IPS-18c (cell line): ENCODE results near the gene NCAM1.
"Not testable (repeated sequence)": the region's sequence is repeated elsewhere in the genome, so short reads cannot be mapped to it uniquely, and the experiment has no call there.

Source experiments
- H3K4me3 ChIP-seq: 2 replicates; pipeline ENCODE4 v1.7.0; 2013; ENCODE audit warnings: low read depth, mild to moderate bottlenecking, low read length, moderate library complexity; ENCODE audit not compliant: insufficient read depth
- H3K9me3 ChIP-seq: one replicate; pipeline ENCODE4 v1.6.1; 2013; ENCODE audit warnings: mild to moderate bottlenecking, low read length, moderate library complexity; ENCODE audit not compliant: control insufficient read depth, insufficient read depth

The NCAM1 gene

GRCh38 chr11:113277907-113278306, 316.7 kb downstream of the NCAM1 start:
- Histone ChIP-seq H3K4me3 (no peak overlapping the region), H3K9me3 (no peaks in the 10 kb centered on the region)

- no peak overlapping the region for H3K4me3 ChIP-seq
- no peaks in the 10 kb centered on the region for H3K9me3 ChIP-seq
Measured at GRCh38 chr11:113278481-113278880, 317.3 kb downstream of the NCAM1 start.

- no peaks in the 10 kb centered on the region for H3K9me3 ChIP-seq
- H3K4me3 ChIP-seq = no peak overlapping the region
Measured at GRCh38 chr11:113278925-113279324, 317.7 kb downstream of the NCAM1 start.

GRCh38 chr11:113279591-113279990, 318.4 kb downstream of the NCAM1 start:
- Histone ChIP-seq H3K9me3 (no peaks in the 10 kb centered on the region), H3K4me3 (no peak overlapping the region)

GRCh38 chr11:113281052-113281725, 320.0 kb downstream of the NCAM1 start:
- H3K4me3 ChIP-seq = no peak overlapping the region
- no peaks in the 10 kb centered on the region for H3K9me3 ChIP-seq

- Histone ChIP-seq H3K4me3 (no peak overlapping the region), H3K9me3 (no peaks in the 10 kb centered on the region)
Measured at GRCh38 chr11:113282898-113283437, 321.7 kb downstream of the NCAM1 start.

- H3K9me3 ChIP-seq = no peaks in the 10 kb centered on the region
- H3K4me3 ChIP-seq = no peak overlapping the region
Measured at GRCh38 chr11:113283881-113284280, 322.7 kb downstream of the NCAM1 start.

- no peak overlapping the region for H3K4me3 ChIP-seq
- no peaks in the 10 kb centered on the region for H3K9me3 ChIP-seq
Measured at GRCh38 chr11:113286009-113286408, 324.8 kb downstream of the NCAM1 start.

- no peak overlapping the region for H3K4me3 ChIP-seq
Measured at GRCh38 chr11:113286509-113287497, 325.6 kb downstream of the NCAM1 start.

GRCh38 chr11:113287801-113288200, 326.6 kb downstream of the NCAM1 start:
- H3K4me3 ChIP-seq = no peak overlapping the region

More at GRCh38 chr11:113286509-113287497, 325.6 kb downstream of the NCAM1 start:
- no peaks in the 10 kb centered on the region for H3K9me3 ChIP-seq

GRCh38 chr11:113288286-113288863, 327.2 kb downstream of the NCAM1 start:
- Histone ChIP-seq H3K9me3 (no peaks in the 10 kb centered on the region), H3K4me3 (no peak overlapping the region)

More at GRCh38 chr11:113287801-113288200, 326.6 kb downstream of the NCAM1 start:
- no peaks in the 10 kb centered on the region for H3K9me3 ChIP-seq

- Histone ChIP-seq H3K9me3 (no peaks in the 10 kb centered on the region), H3K4me3 (no peak overlapping the region)
Measured at GRCh38 chr11:113289431-113290187, 328.4 kb downstream of the NCAM1 start.

GRCh38 chr11:113293936-113294335, 332.7 kb downstream of the NCAM1 start:
- H3K9me3 ChIP-seq = no peaks in the 10 kb centered on the region

GRCh38 chr11:113295993-113296392, 334.8 kb downstream of the NCAM1 start:
- H3K4me3 ChIP-seq = no peak overlapping the region
- no peaks in the 10 kb centered on the region for H3K9me3 ChIP-seq

More at GRCh38 chr11:113293936-113294335, 332.7 kb downstream of the NCAM1 start:
- no peak overlapping the region for H3K4me3 ChIP-seq

- Histone ChIP-seq H3K9me3 (no peaks in the 10 kb centered on the region), H3K4me3 (no peak overlapping the region; the same call in 1 of the 2 replicates)
Measured at GRCh38 chr11:113296447-113297205, 335.4 kb downstream of the NCAM1 start.

- H3K4me3 ChIP-seq, H3K9me3 ChIP-seq: not testable (repeated sequence)
Measured at GRCh38 chr11:113298496-113298895, 337.3 kb downstream of the NCAM1 start.
